GM12878 (cell line): Measurements from ENCODE around the gene PNMA8C. TPM values are rescaled to one million over a fixed set of nuclear protein-coding genes. Genes with fewer than 3 reads are reported as not detected.

ENCODE experiments used
- ATAC-seq: fragments of 200-7000 bp; cut with Tn5 transposase; 3 replicates; pipeline ENCODE4 v1.9.1; 2020; ENCODE audit warnings: mild to moderate bottlenecking, moderate library complexity
- BruUV-seq: library from RNA; stranded (reverse); fragments of 400-500 nt; replicated peaks from 2 replicates; lab custom pipeline; 2021; lab: Mats Ljungman, UMichigan
- CTCF ChIA-PET: fragments of 300-600 bp; sonication (Branson Sonifier 250); formaldehyde crosslinking; extraction: SDS; loops from one replicate; lab custom pipeline; 2021; ENCODE audit warnings: inconsistent platforms; lab: Yijun Ruan, JAX
- POLR2A ChIA-PET: fragments of 350-600 bp; formaldehyde crosslinking; extraction: SDS; loops from one replicate; lab custom pipeline; 2021; ENCODE audit warnings: inconsistent platforms; lab: Charles Lee
- RAD21 ChIA-PET: fragments of 300-600 bp; sonication (Branson Sonifier 250); formaldehyde crosslinking; loops from one replicate; lab custom pipeline; 2023; ENCODE audit warnings: antibody characterized with exemption; ENCODE audit not compliant: unreplicated experiment; lab: Charles Lee
- SMC1A ChIA-PET: fragments of 300-600 bp; sonication (Branson Sonifier 250); formaldehyde crosslinking; loops from one replicate; lab custom pipeline; 2023; ENCODE audit not compliant: unreplicated experiment, uncharacterized antibody; lab: Charles Lee
- DNase-seq: peaks from one replicate; pipeline ENCODE4 v3.0.0-alpha.2; 2011; ENCODE audit warnings: low read depth, low spot score
- FAIRE-seq: peaks from 3 replicates; lab custom pipeline; 2011; peaks lifted over from hg19 to GRCh38; lab: Jason Lieb, UNC
- H2AFZ ChIP-seq: 2 replicates; pipeline ENCODE4 v1.6.0; 2011; ENCODE audit warnings: low read depth, low read length, control low read depth; ENCODE audit not compliant: control insufficient read depth
- H3K27ac ChIP-seq: 2 replicates; pipeline ENCODE4 v1.5.1; 2011; ENCODE audit warnings: control low read depth; ENCODE audit not compliant: control insufficient read depth, insufficient read depth
- H3K27me3 ChIP-seq, 2 experiments: replicated peaks in 1 of 2; 2 replicates each; pipeline versions ENCODE4 v1.6.0 to v1.6.1; 2011; ENCODE audit warnings: low read length in 1 of 2; ENCODE audit not compliant: control insufficient read depth in 2 of 2, insufficient read depth in 2 of 2
- H3K36me3 ChIP-seq, 2 experiments: 2 replicates each; pipeline ENCODE4 v1.5.1; 2011; ENCODE audit warnings: low read length in 1 of 2; ENCODE audit not compliant: control insufficient read depth in 2 of 2, insufficient read depth in 2 of 2
- H3K4me1 ChIP-seq: 2 replicates; pipeline ENCODE4 v1.6.1; 2011; ENCODE audit warnings: mild to moderate bottlenecking, low read length, moderate library complexity, mixed read lengths; ENCODE audit not compliant: control insufficient read depth, insufficient read depth
- H3K4me2 ChIP-seq: 2 replicates; pipeline ENCODE4 v1.6.0; 2011; ENCODE audit warnings: control low read depth; ENCODE audit not compliant: control insufficient read depth, insufficient read depth
- H3K4me3 ChIP-seq: fragments of 200-600 bp; sonication (generic); 2 replicates; pipeline ENCODE4 v1.5.1; 2016
- H3K79me2 ChIP-seq: 2 replicates; pipeline ENCODE4 v1.6.0; 2011; ENCODE audit warnings: low read length; ENCODE audit not compliant: control insufficient read depth, insufficient read depth
- H3K9ac ChIP-seq: 2 replicates; pipeline ENCODE4 v1.8.0; 2011; ENCODE audit warnings: low read length, control low read depth, mixed read lengths; ENCODE audit not compliant: control insufficient read depth, insufficient read depth
- H3K9me3 ChIP-seq: replicated peaks from 3 replicates; pipeline ENCODE4 v1.5.1; 2011; ENCODE audit warnings: mild to moderate bottlenecking, low read length; ENCODE audit not compliant: control insufficient read depth, insufficient read depth
- H4K20me1 ChIP-seq: 2 replicates; pipeline ENCODE4 v1.6.0; 2011; ENCODE audit not compliant: control insufficient read depth, insufficient read depth
- NKRF ChIP-seq: fragments of 450-650 bp; conservative IDR thresholded peaks from 2 replicates; pipeline ENCODE4 v1.6.1; 2017; ENCODE audit warnings: mild to moderate bottlenecking, moderate library complexity
- REST ChIP-seq: IDR thresholded peaks from 2 replicates; pipeline ENCODE4 v1.6.1; 2012; ENCODE audit warnings: mild to moderate bottlenecking, low read depth, low read length
- TBL1XR1 ChIP-seq: IDR thresholded peaks from 2 replicates; pipeline ENCODE4 v1.6.1; 2012; ENCODE audit warnings: low read depth, low read length, improper control_type of control experiment
- WGBS: methylation state at CpG from one replicate; pipeline ENCODE4 v1.1.6; 2016; ENCODE audit warnings: low lambda C conversion rate; ENCODE audit not compliant: insufficient replicate concordance, insufficient coverage; ENCODE audit errors: missing lambda C conversion rate; 5-methylcytosine and 5-hydroxymethylcytosine counted together
- in situ Hi-C: fragments of 300-500 bp; cut with MboI; formaldehyde crosslinking; loops from 9 replicates; pipeline ENCODE4 v1.14.3; 2018; ENCODE audit warnings: mixed read lengths
- intact Hi-C: fragments of 100-400 bp; cut with micrococcal nuclease; formaldehyde crosslinking; loops from one replicate; pipeline ENCODE4 v1.14.2; 2022; ENCODE audit not compliant: unreplicated experiment
- polyA plus RNA-seq, 11 experiments: library from polyadenylated mRNA; depleted of rRNA in 4 of 11; unstranded in 6 of 11; stranded (reverse) in 5 of 11; fragments of >200 nt; fragmentation: Nextera tagmentation in 4 of 11; fragmentation: Illumina TruSeq in 1 of 11; extraction: Ambion mirVana in 4 of 11; extraction: Trizol in 1 of 11; gene quantifications; 1 replicate in 1 of 11; 2 replicates in 10 of 11; pipeline versions ENCODE4 v1.2.1 to v1.2.3, GENCODE V29; 2011 to 2016; ENCODE audit warnings: inconsistent platforms in 2 of 11, missing spikeins in 2 of 11, low read depth in 1 of 11
- total RNA-seq, 4 experiments: library from RNA; depleted of rRNA in 3 of 4; stranded (reverse); fragments of >200 nt in 3 of 4; fragmentation: Illumina TruSeq in 1 of 4; extraction: Trizol in 1 of 4; gene quantifications; 2 replicates each; pipeline versions ENCODE4 v1.2.1 to v1.2.3, GENCODE V29; 2013 to 2021

PNMA8C gene
- total and polyA plus RNA-seq, 10 of the 15 experiments (the other 5 are each of a cell fraction or from before 2014, with no cell fraction given) = not detected

- Histone ChIP-seq H2AFZ (no peak overlapping the region), H3K27me3 (no peaks in the 10 kb centered on the region), H3K4me2 (no peak overlapping the region), H3K9ac (no peak overlapping the region), H3K27ac (no peak overlapping the region), H3K79me2 (no peaks in the 10 kb centered on the region), H4K20me1 (no peaks in the 10 kb centered on the region), H3K4me3 (no peak overlapping the region), H3K4me1 (no peaks in the 10 kb centered on the region), H3K9me3 (no peaks in the 10 kb centered on the region), H3K36me3 (peaks cover 18 to 26% of the 10 kb centered on the region in 2 experiments)
- intact Hi-C loops (loop anchor here (10.0 kb wide), 1 partner anchor 108 kb away; no protein-coding TSS in a partner anchor), in situ Hi-C loops (no loop called here)
- ATAC-seq (no peak), FAIRE-seq (no peak), DNase-seq (no peak)
- RAD21 ChIA-PET = no interaction called here
- 40% methylated on average over 4 of the region's 4 CpGs for WGBS
- BruUV-seq = no TSS peak
- SMC1A ChIA-PET = no interaction called here
- TF ChIP-seq TBL1XR1 (no peak), NKRF (no peak), REST (no peak)
- CTCF ChIA-PET = interaction anchor here (1.0 kb wide), 1 partner anchor 26 kb away, joined by 3 read pairs; no protein-coding TSS in a partner anchor
- POLR2A ChIA-PET = no interaction called here
Observed at GRCh38 chr19:46392837-46393236, 35.9 kb downstream of the PNMA8C start.
